Tibial nerve (tissue), 4 donors: ENCODE measurements around the gene FBXL14.
A peak's percentile ranks its signal among the peaks of the same experiment; 100 is the strongest.

Source experiments
- CTCF ChIP-seq, 5 experiments: fragments of 200-600 bp in 3 of 5; fragments of 450-650 bp in 2 of 5; sonication (generic) in 3 of 5; IDR thresholded peaks; one replicate each; pipeline ENCODE4 v1.5.1; 2016 to 2019; ENCODE audit warnings: antibody characterized with exemption in 5 of 5, mild to moderate bottlenecking in 3 of 5, moderate library complexity in 2 of 5
- EP300 ChIP-seq, 2 donors: sonication (generic); formaldehyde crosslinking; IDR thresholded peaks; one replicate each; pipeline ENCODE4 v1.6.1; 2017; ENCODE audit warnings: antibody characterized with exemption in 2 of 2, mild to moderate bottlenecking in 1 of 2
- POLR2A ChIP-seq, 2 donors: fragments of 450-650 bp; IDR thresholded peaks; one replicate each; pipeline ENCODE4 v1.6.1; 2017; ENCODE audit warnings: antibody characterized with exemption in 2 of 2, mild to moderate bottlenecking in 2 of 2, moderate library complexity in 2 of 2

- peak; percentile 71 to 89 (median 78) for TF ChIP-seq CTCF (IDR thresholded peaks at IDR 0.05)
- peak in 1 of 2 donors; percentile 38 for TF ChIP-seq EP300 (IDR thresholded peaks at IDR 0.05)
- TF ChIP-seq POLR2A (IDR thresholded peaks at IDR 0.05): no peak
Observed at GRCh38 chr12:1583421-1584078, 10.8 kb downstream of the FBXL14 start.
